ENCODE data around the gene UBE2Q1.

- TF ChIP-seq, protein P1, sequence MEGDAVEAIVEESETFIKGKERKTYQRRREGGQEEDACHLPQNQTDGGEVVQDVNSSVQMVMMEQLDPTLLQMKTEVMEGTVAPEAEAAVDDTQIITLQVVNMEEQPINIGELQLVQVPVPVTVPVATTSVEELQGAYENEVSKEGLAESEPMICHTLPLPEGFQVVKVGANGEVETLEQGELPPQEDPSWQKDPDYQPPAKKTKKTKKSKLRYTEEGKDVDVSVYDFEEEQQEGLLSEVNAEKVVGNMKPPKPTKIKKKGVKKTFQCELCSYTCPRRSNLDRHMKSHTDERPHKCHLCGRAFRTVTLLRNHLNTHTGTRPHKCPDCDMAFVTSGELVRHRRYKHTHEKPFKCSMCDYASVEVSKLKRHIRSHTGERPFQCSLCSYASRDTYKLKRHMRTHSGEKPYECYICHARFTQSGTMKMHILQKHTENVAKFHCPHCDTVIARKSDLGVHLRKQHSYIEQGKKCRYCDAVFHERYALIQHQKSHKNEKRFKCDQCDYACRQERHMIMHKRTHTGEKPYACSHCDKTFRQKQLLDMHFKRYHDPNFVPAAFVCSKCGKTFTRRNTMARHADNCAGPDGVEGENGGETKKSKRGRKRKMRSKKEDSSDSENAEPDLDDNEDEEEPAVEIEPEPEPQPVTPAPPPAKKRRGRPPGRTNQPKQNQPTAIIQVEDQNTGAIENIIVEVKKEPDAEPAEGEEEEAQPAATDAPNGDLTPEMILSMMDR (optimal IDR thresholded peaks at IDR 0.05 in 1 of 3, IDR thresholded peaks at IDR 0.05 in 1 of 3, conservative IDR thresholded peaks at IDR 0.05 in 1 of 3; ENCODE audit: extremely low read depth in 1 of 3, insufficient read depth in 2 of 3, low read length in 3 of 3) = no peak
- TF ChIP-seq EZH2 (IDR thresholded peaks at IDR 0.05; ENCODE audit: low read length) = no peak
Measured at GRCh38 chr1:154584267-154584994, 26.0 kb upstream of the UBE2Q1 start.

All from keratinocyte (primary cell).